ENCODE measurements around the gene TCL1A. TPM values are rescaled to one million over a fixed set of nuclear protein-coding genes. Genes with fewer than 3 reads are reported as not detected.

Gene TCL1A

Small RNA genes lying within 50 kb of the gene (small RNA-seq; reads per million reads assigned to genes)
- gene RF02193 (ENCODE audit: low read depth), result not detected
